H9 (cell line): ENCODE results near the gene PPA1. TPM values are rescaled to one million over a fixed set of nuclear protein-coding genes. Genes with fewer than 3 reads are reported as not detected.

ENCODE experiments used
- DNase-seq: peaks from one replicate; pipeline ENCODE4 v3.0.0-alpha.2; 2017
- H2AFZ ChIP-seq: one replicate; pipeline ENCODE4 v1.6.1; 2013; ENCODE audit warnings: mild to moderate bottlenecking, low read length, control low read depth, moderate library complexity
- H2AK5ac ChIP-seq: 2 replicates; pipeline ENCODE4 v1.6.1; 2013; ENCODE audit warnings: low read length, control low read depth, mixed read lengths; ENCODE audit not compliant: insufficient read length
- H2BK120ac ChIP-seq: one replicate; pipeline ENCODE4 v1.6.1; 2013; ENCODE audit warnings: low read depth, mild to moderate bottlenecking, low read length, control low read depth, inconsistent platforms; ENCODE audit not compliant: poor library complexity, severe bottlenecking
- H2BK12ac ChIP-seq: 2 replicates; pipeline ENCODE4 v1.6.1; 2013; ENCODE audit warnings: low read length, control low read depth, mixed read lengths, low read depth; ENCODE audit not compliant: insufficient read length
- H2BK15ac ChIP-seq: 2 replicates; pipeline ENCODE4 v1.6.1; 2013; ENCODE audit warnings: low read depth, low read length, control low read depth
- H2BK20ac ChIP-seq: one replicate; pipeline ENCODE4 v1.6.1; 2013; ENCODE audit warnings: low read depth, mild to moderate bottlenecking, low read length, control low read depth, inconsistent platforms; ENCODE audit not compliant: poor library complexity, severe bottlenecking
- H2BK5ac ChIP-seq: 2 replicates; pipeline ENCODE4 v1.6.1; 2013; ENCODE audit warnings: low read length, control low read depth, mixed read lengths; ENCODE audit not compliant: insufficient read length
- H3K14ac ChIP-seq: 2 replicates; pipeline ENCODE4 v1.6.1; 2013; ENCODE audit warnings: low read length, control low read depth; ENCODE audit not compliant: insufficient read depth
- H3K18ac ChIP-seq: 2 replicates; pipeline ENCODE4 v1.6.1; 2013; ENCODE audit warnings: low read depth, mild to moderate bottlenecking, mixed read lengths, low read length, control low read depth; ENCODE audit not compliant: insufficient read length
- H3K23ac ChIP-seq: 2 replicates; pipeline ENCODE4 v1.6.1; 2013; ENCODE audit warnings: low read length, control low read depth, mixed read lengths, low read depth; ENCODE audit not compliant: insufficient read length
- H3K23me2 ChIP-seq: 2 replicates; pipeline ENCODE4 v1.6.1; 2013; ENCODE audit warnings: low read depth, mild to moderate bottlenecking, mixed read lengths, low read length, control low read depth; ENCODE audit not compliant: insufficient read length, poor library complexity, severe bottlenecking
- H3K27ac ChIP-seq: 2 replicates; pipeline ENCODE4 v1.5.1; 2013; ENCODE audit warnings: low read length, control low read depth, mixed read lengths, low read depth; ENCODE audit not compliant: insufficient read length
- H3K27me3 ChIP-seq: 2 replicates; pipeline ENCODE4 v1.6.1; 2013; ENCODE audit warnings: low read length, control low read depth, inconsistent platforms; ENCODE audit not compliant: insufficient read depth
- H3K4ac ChIP-seq: 2 replicates; pipeline ENCODE4 v1.6.1; 2013; ENCODE audit warnings: low read depth, mild to moderate bottlenecking, control low read depth, inconsistent platforms, low read length, moderate library complexity
- H3K4me1 ChIP-seq: 2 replicates; pipeline ENCODE4 v1.6.1; 2013; ENCODE audit warnings: low read length, control low read depth, inconsistent platforms; ENCODE audit not compliant: insufficient read depth
- H3K4me2 ChIP-seq: 2 replicates; pipeline ENCODE4 v1.6.1; 2013; ENCODE audit warnings: low read length, control low read depth, mixed read lengths; ENCODE audit not compliant: insufficient read length, insufficient read depth
- H3K56ac ChIP-seq: 2 replicates; pipeline ENCODE4 v1.6.1; 2013; ENCODE audit warnings: low read depth, mild to moderate bottlenecking, mixed read lengths, low read length, control low read depth; ENCODE audit not compliant: insufficient read length
- H3K79me1 ChIP-seq: 2 replicates; pipeline ENCODE4 v1.6.1; 2013; ENCODE audit warnings: low read depth, mild to moderate bottlenecking, moderate library complexity, low read length, control low read depth, inconsistent platforms; ENCODE audit not compliant: insufficient read depth, poor library complexity, severe bottlenecking
- H3K79me2 ChIP-seq: 2 replicates; pipeline ENCODE4 v1.6.1; 2013; ENCODE audit warnings: low read length, control low read depth, inconsistent platforms; ENCODE audit not compliant: insufficient read depth
- H3K9ac ChIP-seq: 2 replicates; pipeline ENCODE4 v1.6.1; 2013; ENCODE audit warnings: low read length, control low read depth, mixed read lengths; ENCODE audit not compliant: insufficient read length; ENCODE audit errors: extremely low read depth
- H3K9me3 ChIP-seq: one replicate; pipeline ENCODE4 v1.6.1; 2013; ENCODE audit warnings: low read depth, low read length, inconsistent platforms; ENCODE audit not compliant: control insufficient read depth
- H3T11ph ChIP-seq: one replicate; pipeline ENCODE4 v1.6.1; 2013; ENCODE audit warnings: mild to moderate bottlenecking, low read length, control low read depth, inconsistent platforms
- H4K20me1 ChIP-seq: one replicate; pipeline ENCODE4 v1.6.1; 2013; ENCODE audit not compliant: control insufficient read depth, insufficient read length, insufficient read depth
- H4K5ac ChIP-seq: 2 replicates; pipeline ENCODE4 v1.6.1; 2013; ENCODE audit warnings: low read depth, mild to moderate bottlenecking, mixed read lengths, low read length, control low read depth; ENCODE audit not compliant: insufficient read length
- H4K8ac ChIP-seq: replicated peaks from 2 replicates; pipeline ENCODE4 v1.6.1; 2013; ENCODE audit warnings: low read length, control low read depth, mixed read lengths, low read depth; ENCODE audit not compliant: insufficient read length
- H4K91ac ChIP-seq: 2 replicates; pipeline ENCODE4 v1.6.1; 2013; ENCODE audit warnings: low read depth, mild to moderate bottlenecking, moderate library complexity, mixed read lengths, low read length, control low read depth; ENCODE audit not compliant: insufficient read length
- H3K27ac Mint-ChIP-seq, 3 experiments: 2 replicates in 2 of 3; 3 replicates in 1 of 3; pipeline ENCODE4 v1.8.0; 2020 to 2021; ENCODE audit warnings: mixed read lengths in 3 of 3, mild to moderate bottlenecking in 1 of 3, moderate library complexity in 1 of 3
- H3K27me3 Mint-ChIP-seq: 2 replicates; pipeline ENCODE4 v1.8.0; 2021; ENCODE audit warnings: low read depth, mild to moderate bottlenecking, moderate library complexity, mixed read lengths
- H3K36me3 Mint-ChIP-seq, 3 experiments: 2 replicates in 2 of 3; 3 replicates in 1 of 3; pipeline ENCODE4 v1.8.0; 2020 to 2021; ENCODE audit warnings: low read depth in 3 of 3, mixed read lengths in 3 of 3; ENCODE audit not compliant: insufficient read depth in 1 of 3
- H3K4me1 Mint-ChIP-seq, 2 experiments: 2 replicates each; pipeline ENCODE4 v1.8.0; 2020; ENCODE audit warnings: mixed read lengths in 2 of 2
- H3K4me3 Mint-ChIP-seq, 2 experiments: 2 replicates in 1 of 2; 3 replicates in 1 of 2; pipeline ENCODE4 v1.8.0; 2020 to 2021; ENCODE audit warnings: mild to moderate bottlenecking in 2 of 2, mixed read lengths in 2 of 2, moderate library complexity in 1 of 2
- H3K9me3 Mint-ChIP-seq, 2 experiments: 2 replicates in 1 of 2; 3 replicates in 1 of 2; pipeline ENCODE4 v1.8.0; 2020; ENCODE audit warnings: mild to moderate bottlenecking in 2 of 2, mixed read lengths in 2 of 2, moderate library complexity in 1 of 2
- CTCF ChIP-seq: fragments of 200-600 bp; sonication (generic); conservative IDR thresholded peaks from 3 replicates; pipeline ENCODE4 v1.8.0; 2021; ENCODE audit warnings: antibody characterized with exemption, mild to moderate bottlenecking
- WGBS: extraction: QIAGEN DNeasy Blood & Tissue Kit; methylation state at CpG from one replicate; pipeline ENCODE4 v1.1.7; 2013; ENCODE audit warnings: missing lambda C conversion rate, low lambda C conversion rate, mixed read lengths; ENCODE audit not compliant: insufficient read length; ENCODE audit errors: extremely low coverage; 5-methylcytosine and 5-hydroxymethylcytosine counted together
- total RNA-seq: library from RNA; stranded (reverse); gene quantifications from 2 replicates; pipeline ENCODE4 v1.2.1, GENCODE V29; 2021

The PPA1 gene
- total RNA-seq, 1 experiment from 2014 or later = 115 TPM

- Mint-ChIP-seq H3K27me3 (peaks cover 14% of the 10 kb centered on the region), H3K27ac (no peak overlapping the region), H3K4me3 (no peak overlapping the region), H3K36me3 (no peaks in the 10 kb centered on the region), H3K4me1 (peaks cover 0 to 5% of the 10 kb centered on the region in 2 experiments; a peak in 2 of 4 replicates), H3K9me3 (no peaks in the 10 kb centered on the region; a peak in 1 of 5 replicates)
- no peak overlapping the region for H3K14ac ChIP-seq
- H2BK20ac ChIP-seq = no peak overlapping the region
- no peak overlapping the region for H2AK5ac ChIP-seq
- no peak overlapping the region for H3K18ac ChIP-seq
- H4K8ac ChIP-seq = no peak overlapping the region
- H2BK5ac ChIP-seq = no peak overlapping the region
- no peaks in the 10 kb centered on the region for H3K27me3 ChIP-seq
- H3K4me1 ChIP-seq = 0 out of 2 replicates have a peak, but pooled peaks cover 3% of the 10 kb centered on the region
- no peak for TF ChIP-seq CTCF
- no peak overlapping the region for H4K91ac ChIP-seq
- no peaks in the 10 kb centered on the region for H4K20me1 ChIP-seq
- no peak overlapping the region for H3K23ac ChIP-seq
- no peak overlapping the region for H3T11ph ChIP-seq
- no peaks in the 10 kb centered on the region for H3K79me2 ChIP-seq
- no peaks in the 10 kb centered on the region for H3K23me2 ChIP-seq
- H2BK120ac ChIP-seq = no peak overlapping the region
- no peak overlapping the region for H3K56ac ChIP-seq
- no peaks in the 10 kb centered on the region for H3K9me3 ChIP-seq
- H3K27ac ChIP-seq = no peak overlapping the region
- no peak overlapping the region for H4K5ac ChIP-seq
- H2BK15ac ChIP-seq = no peak overlapping the region
- no peak overlapping the region for H2AFZ ChIP-seq
- no peak for DNase-seq
- no peak overlapping the region for H2BK12ac ChIP-seq
- WGBS = no CpG with 5 or more reads among the region's 1 CpG
- no peak overlapping the region for H3K4me2 ChIP-seq
- no peaks in the 10 kb centered on the region for H3K79me1 ChIP-seq
- no peak overlapping the region for H3K9ac ChIP-seq
- H3K4ac ChIP-seq = no peak overlapping the region
Observed at GRCh38 chr10:70266701-70267100, 33.5 kb upstream of the PPA1 start.
